Measurements from ENCODE around the gene NR1H2. TPM values are rescaled to one million over a fixed set of nuclear protein-coding genes. Genes with fewer than 3 reads are reported as not detected.

Gene NR1H2
- total RNA-seq = 150 TPM

- no peak for TF ChIP-seq CTCF (IDR thresholded peaks at IDR 0.05)
- H3K36me3 ChIP-seq = peaks cover 40 to 42% of the 10 kb centered on the region in 2 donors
- no peaks in the 10 kb centered on the region for H3K27me3 ChIP-seq
- H3K9me3 ChIP-seq = no peaks in the 10 kb centered on the region
- peak within 1 kb of the TSS; percentile 88 to 90 for H3K4me3 ChIP-seq
- peak within 1 kb of the TSS; percentile 99 to 100 for H3K27ac ChIP-seq
- DNase-seq (ENCODE audit: low spot score in 2 of 2) = peak; percentile 77 to 97
- intact Hi-C loops (cut with DNase I) = loop anchor here (1.0 to 10.0 kb wide), 5 partner anchors 8 to 1318 kb away; partner anchors contain the start of genes AKT1S1, CTU1, POLD1 and SPACA6
- H3K4me1 ChIP-seq = peaks cover 0 to 6% of the 10 kb centered on the region in 2 donors
These were observed at the start of gene NR1H2 for GRCh38 chr19:50376166-50377050. Gene NR1H2, plus strand, starts transcription at chr19:50376457. Its CDS starts 1,149 bp downstream, at chr19:50377606.

GRCh38 chr19:50327013-50327412 is 49.2 kb upstream of the NR1H2 start:
- no peak for DNase-seq (ENCODE audit: low spot score in 2 of 2)
- no peaks in the 10 kb centered on the region for H3K36me3 ChIP-seq
- no peak overlapping the region for H3K4me3 ChIP-seq
- H3K27me3 ChIP-seq = no peaks in the 10 kb centered on the region
- no peaks in the 10 kb centered on the region for H3K9me3 ChIP-seq
- peaks cover 3 to 21% of the 10 kb centered on the region in 2 donors for H3K4me1 ChIP-seq
- intact Hi-C loops (cut with DNase I) = no loop called here
- no peak for TF ChIP-seq CTCF (IDR thresholded peaks at IDR 0.05)
- no peak overlapping the region for H3K27ac ChIP-seq

GRCh38 chr19:50327461-50328223 is 48.6 kb upstream of the NR1H2 start:
- Histone ChIP-seq H3K36me3 (no peaks in the 10 kb centered on the region), H3K27ac (no peak overlapping the region), H3K27me3 (no peaks in the 10 kb centered on the region), H3K4me1 (peaks cover 3 to 21% of the 10 kb centered on the region in 2 donors), H3K9me3 (no peaks in the 10 kb centered on the region), H3K4me3 (no peak overlapping the region)
- DNase-seq (ENCODE audit: low spot score in 2 of 2) = no peak
- TF ChIP-seq CTCF (IDR thresholded peaks at IDR 0.05) = no peak
- intact Hi-C loops (cut with DNase I) = no loop called here

GRCh38 chr19:50328224-50328872 is 47.9 kb upstream of the NR1H2 start:
- no peak for TF ChIP-seq CTCF (IDR thresholded peaks at IDR 0.05)
- peaks cover 3 to 21% of the 10 kb centered on the region in 2 donors for H3K4me1 ChIP-seq
- H3K9me3 ChIP-seq = no peaks in the 10 kb centered on the region
- no peak for DNase-seq (ENCODE audit: low spot score in 2 of 2)
- H3K27me3 ChIP-seq = no peaks in the 10 kb centered on the region
- H3K36me3 ChIP-seq = no peaks in the 10 kb centered on the region
- no peak overlapping the region for H3K27ac ChIP-seq
- intact Hi-C loops (cut with DNase I) = no loop called here
- H3K4me3 ChIP-seq = peak overlapping the region; percentile 40 to 60

GRCh38 chr19:50328873-50329145 is 47.4 kb upstream of the NR1H2 start:
- Histone ChIP-seq H3K36me3 (no peaks in the 10 kb centered on the region), H3K9me3 (no peaks in the 10 kb centered on the region), H3K4me1 (peaks cover 3 to 21% of the 10 kb centered on the region in 2 donors), H3K27ac (no peak overlapping the region), H3K4me3 (peak overlapping the region in 1 of 2 donors; percentile 60), H3K27me3 (no peaks in the 10 kb centered on the region)
- peak in 1 of 3 experiments; percentile 5 for TF ChIP-seq CTCF (IDR thresholded peaks at IDR 0.05)
- intact Hi-C loops (cut with DNase I) = no loop called here
- no peak for DNase-seq (ENCODE audit: low spot score in 2 of 2)
